Activated T-cell treated with anti-CD3 and anti-CD28 coated beads, Interleukin-2, amount 50 U/mL, for 4 hours (primary cell): Measurements from ENCODE around the gene GATA3. TPM values are rescaled to one million over a fixed set of nuclear protein-coding genes. Genes with fewer than 3 reads are reported as not detected.
"Not testable (repeated sequence)": the region's sequence is repeated elsewhere in the genome, so short reads cannot be mapped to it uniquely, and the experiment has no call there.

Source experiments
- ATAC-seq, 2 donors: fragments of 200-7000 bp; cut with Tn5 transposase; one replicate each; pipeline ENCODE4 v1.10.0; 2021
- DNase-seq: peaks from one replicate; pipeline ENCODE4 v3.0.0-alpha.2; 2020
- H3K27me3 Mint-ChIP-seq: one replicate; pipeline ENCODE4 v1.8.0; 2021; ENCODE audit warnings: low read depth, mixed read lengths
- H3K36me3 Mint-ChIP-seq: one replicate; pipeline ENCODE4 v1.8.0; 2022; ENCODE audit warnings: mixed read lengths; ENCODE audit not compliant: insufficient read depth
- H3K4me1 Mint-ChIP-seq: one replicate; pipeline ENCODE4 v1.8.0; 2021; ENCODE audit warnings: low read depth, mixed read lengths
- H3K4me3 Mint-ChIP-seq: one replicate; pipeline ENCODE4 v1.8.0; 2021; ENCODE audit warnings: mild to moderate bottlenecking, moderate library complexity, mixed read lengths
- H3K9me3 Mint-ChIP-seq: one replicate; pipeline ENCODE4 v1.8.0; 2021; ENCODE audit warnings: mixed read lengths
- total RNA-seq, 3 donors: library from RNA; stranded (reverse); gene quantifications; one replicate each; pipeline ENCODE4 v1.2.1, GENCODE V29; 2021

GATA3 gene
- total RNA-seq, result 10 to 100 TPM; 28.1 to 71.9 (median 42.1) TPM

DNA sequence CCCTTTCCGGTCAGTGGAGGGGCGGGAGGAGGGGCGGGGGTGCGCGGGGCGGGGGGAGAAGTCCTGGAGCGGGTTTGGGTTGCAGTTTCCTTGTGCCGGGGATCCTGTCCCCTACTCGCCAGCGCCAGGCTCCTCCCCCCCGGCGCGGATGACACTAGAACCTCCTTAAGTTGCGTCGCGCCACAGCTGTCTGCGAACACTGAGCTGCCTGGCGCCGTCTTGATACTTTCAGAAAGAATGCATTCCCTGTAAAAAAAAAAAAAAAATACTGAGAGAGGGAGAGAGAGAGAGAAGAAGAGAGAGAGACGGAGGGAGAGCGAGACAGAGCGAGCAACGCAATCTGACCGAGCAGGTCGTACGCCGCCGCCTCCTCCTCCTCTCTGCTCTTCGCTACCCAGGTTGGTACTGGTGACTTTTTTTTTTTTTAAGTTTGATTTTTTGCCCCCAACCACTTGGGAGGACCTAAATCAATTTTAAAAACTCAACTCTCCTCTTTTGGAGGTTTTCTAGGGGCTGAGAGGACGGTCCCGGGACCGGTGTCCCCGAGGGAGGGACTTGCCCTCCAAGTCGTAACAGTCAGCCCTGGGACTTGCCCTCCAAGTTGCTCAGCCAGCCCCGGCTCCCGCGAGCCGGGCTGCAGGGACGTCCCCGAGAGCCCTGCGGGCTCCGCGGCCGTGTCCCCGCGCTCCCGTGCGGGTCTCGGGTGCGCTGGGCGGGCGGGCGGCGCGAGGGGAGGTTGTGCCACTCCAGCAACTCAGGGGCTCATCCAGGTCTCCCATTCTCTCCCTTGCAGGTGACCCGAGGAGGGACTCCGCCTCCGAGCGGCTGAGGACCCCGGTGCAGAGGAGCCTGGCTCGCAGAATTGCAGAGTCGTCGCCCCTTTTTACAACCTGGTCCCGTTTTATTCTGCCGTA is at the start of gene GATA3:
Gene GATA3 (plus strand): TSS at position 195 of the 914 bp plus-strand sequence. CDS start 968 bp downstream, outside the sequence.
- Mint-ChIP-seq H3K4me3 (peak within 1 kb of the TSS; percentile 94), H3K4me1 (peaks cover 49% of the 10 kb centered on the region), H3K36me3 (peaks cover 6% of the 10 kb centered on the region), H3K9me3 (no peaks in the 10 kb centered on the region), H3K27me3 (peaks cover 19% of the 10 kb centered on the region)
- DNase-seq (peak; percentile 71), ATAC-seq (peak; percentile 49)

DNA sequence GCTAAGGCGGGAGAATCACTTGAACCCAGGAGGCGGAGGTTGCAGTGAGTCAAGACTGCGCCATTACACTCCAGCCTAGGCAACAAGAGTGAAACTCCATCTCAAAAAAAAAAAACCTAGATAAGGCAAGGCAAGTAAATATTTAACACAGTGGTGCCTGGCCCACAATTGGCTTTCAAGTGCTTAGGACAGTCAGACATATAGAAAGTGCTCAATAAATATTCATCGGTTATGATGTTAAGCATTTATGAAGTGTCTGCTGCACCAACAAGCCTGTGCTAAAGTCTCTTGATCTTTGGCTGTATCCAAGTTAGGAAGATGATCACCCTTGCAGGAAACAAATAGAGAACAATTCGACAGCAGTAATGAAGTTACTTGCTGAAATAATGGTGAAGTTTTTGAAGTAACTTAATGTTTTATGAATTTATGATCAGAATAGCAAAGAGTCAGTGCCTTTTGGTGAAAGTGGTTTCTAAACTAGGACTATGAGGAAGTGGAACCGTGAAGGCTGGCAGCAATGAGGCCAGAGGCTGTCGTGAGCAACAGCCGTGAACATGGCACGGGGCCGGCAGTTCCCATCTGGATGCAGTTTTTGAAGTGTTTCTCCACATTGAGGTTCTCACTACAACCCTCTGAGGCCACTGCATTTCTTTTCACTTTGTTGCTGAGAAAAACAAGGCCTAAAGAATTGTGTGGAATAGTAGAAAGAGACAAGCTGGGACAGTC is 48.1 kb upstream of the GATA3 start:
- DNase-seq, result no peak
- H3K36me3 Mint-ChIP-seq, result peaks cover 30% of the 10 kb centered on the region
- no peak overlapping the region for H3K4me3 Mint-ChIP-seq

DNA sequence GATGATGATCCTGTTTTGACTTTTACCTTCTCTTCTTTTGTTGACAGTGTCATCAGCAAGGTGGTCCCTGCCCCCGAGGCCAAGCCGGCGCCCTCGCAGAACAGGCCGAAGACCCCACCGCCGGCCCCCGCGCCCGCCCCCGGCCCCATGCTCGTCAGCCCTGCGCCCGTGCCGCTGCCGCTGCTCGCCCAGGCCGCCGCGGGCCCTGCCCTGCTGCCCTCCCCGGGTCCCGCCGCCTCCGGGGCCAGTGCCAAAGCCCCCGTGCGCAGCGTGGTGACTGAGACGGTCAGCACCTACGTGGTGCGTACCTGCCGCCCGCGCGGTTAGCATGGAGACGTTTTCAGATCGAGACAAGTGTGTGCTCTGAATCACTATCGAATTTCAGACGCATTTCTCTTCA is 45.5 kb upstream of the GATA3 start:
- Mint-ChIP-seq H3K9me3 (peaks cover 4% of the 10 kb centered on the region), H3K27me3 (no peaks in the 10 kb centered on the region), H3K4me3 (no peak overlapping the region), H3K36me3 (peaks cover 26% of the 10 kb centered on the region), H3K4me1 (no peaks in the 10 kb centered on the region)
- no peak for DNase-seq
- ATAC-seq, result no peak

More for the DNA sequence above, 48.1 kb upstream of the GATA3 start:
- Mint-ChIP-seq H3K4me1 (no peaks in the 10 kb centered on the region), H3K9me3 (peaks cover 22% of the 10 kb centered on the region), H3K27me3 (no peaks in the 10 kb centered on the region)
- no peak for ATAC-seq

DNA sequence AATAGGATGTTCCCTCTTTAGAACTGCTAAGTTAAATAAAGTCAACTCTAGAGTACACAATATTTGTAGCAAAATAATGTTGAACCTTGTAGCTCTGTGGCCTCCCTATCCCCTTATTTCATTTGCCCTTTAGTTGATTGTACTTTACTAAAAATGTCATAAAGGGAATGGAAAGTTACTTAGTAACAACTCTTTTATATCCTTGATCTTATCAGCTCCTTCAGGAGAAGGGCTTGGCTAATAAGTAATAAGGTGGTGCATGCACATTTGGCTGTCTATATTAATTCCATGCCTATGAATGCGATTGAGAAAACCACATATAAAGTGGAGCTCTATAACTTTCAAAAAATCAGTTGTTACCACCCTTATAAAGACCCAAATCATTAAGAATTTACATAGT is 41.5 kb upstream of the GATA3 start:
- DNase-seq (no peak), ATAC-seq (no peak)
- H3K27me3 Mint-ChIP-seq, result no peaks in the 10 kb centered on the region
- no peak overlapping the region for H3K4me3 Mint-ChIP-seq
- no peaks in the 10 kb centered on the region for H3K9me3 Mint-ChIP-seq
- no peaks in the 10 kb centered on the region for H3K4me1 Mint-ChIP-seq
- H3K36me3 Mint-ChIP-seq, result peaks cover 26% of the 10 kb centered on the region

DNA sequence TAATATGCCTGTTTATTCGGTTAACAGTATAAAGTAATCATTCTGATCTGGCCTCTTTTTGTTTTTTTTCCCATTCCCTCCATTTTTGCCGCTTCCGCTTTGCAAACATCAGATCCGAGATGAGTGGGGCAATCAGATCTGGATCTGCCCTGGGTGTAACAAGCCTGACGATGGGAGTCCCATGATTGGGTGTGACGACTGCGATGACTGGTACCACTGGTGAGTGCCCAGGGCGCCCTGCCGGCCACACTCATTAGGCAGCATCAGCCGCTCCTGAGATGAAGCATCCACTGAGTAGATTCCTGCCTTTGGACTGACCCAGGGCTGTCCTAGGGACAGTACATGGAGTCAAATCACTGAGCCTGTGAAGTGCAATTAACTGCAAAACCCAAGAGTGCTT is 40.9 kb upstream of the GATA3 start:
- Mint-ChIP-seq H3K4me3 (no peak overlapping the region), H3K27me3 (no peaks in the 10 kb centered on the region), H3K36me3 (peaks cover 26% of the 10 kb centered on the region), H3K9me3 (no peaks in the 10 kb centered on the region), H3K4me1 (no peaks in the 10 kb centered on the region)
- no peak for DNase-seq
- ATAC-seq, result no peak

DNA sequence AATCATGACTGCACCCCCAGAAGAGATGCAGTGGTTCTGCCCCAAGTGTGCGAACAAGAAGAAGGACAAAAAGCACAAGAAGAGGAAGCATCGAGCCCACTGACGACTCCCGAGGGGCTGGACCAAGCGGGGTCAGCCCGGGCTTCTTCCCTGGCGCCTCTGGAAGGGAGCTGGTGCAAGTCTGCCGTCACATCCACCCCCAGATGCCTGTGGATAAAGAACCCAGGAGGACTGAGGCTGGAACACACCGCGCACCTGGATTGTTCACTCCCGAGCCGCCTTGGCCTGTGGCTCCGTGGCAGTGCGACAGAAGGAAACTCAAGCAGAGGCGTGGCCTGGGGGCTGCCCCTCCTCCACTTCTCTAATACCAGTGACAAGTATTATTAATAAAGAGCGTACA is 39.8 kb upstream of the GATA3 start:
- Mint-ChIP-seq H3K4me3 (no peak overlapping the region), H3K36me3 (peaks cover 24% of the 10 kb centered on the region), H3K27me3 (no peaks in the 10 kb centered on the region), H3K9me3 (no peaks in the 10 kb centered on the region), H3K4me1 (no peaks in the 10 kb centered on the region)
- DNase-seq, result no peak
- ATAC-seq, result no peak

DNA sequence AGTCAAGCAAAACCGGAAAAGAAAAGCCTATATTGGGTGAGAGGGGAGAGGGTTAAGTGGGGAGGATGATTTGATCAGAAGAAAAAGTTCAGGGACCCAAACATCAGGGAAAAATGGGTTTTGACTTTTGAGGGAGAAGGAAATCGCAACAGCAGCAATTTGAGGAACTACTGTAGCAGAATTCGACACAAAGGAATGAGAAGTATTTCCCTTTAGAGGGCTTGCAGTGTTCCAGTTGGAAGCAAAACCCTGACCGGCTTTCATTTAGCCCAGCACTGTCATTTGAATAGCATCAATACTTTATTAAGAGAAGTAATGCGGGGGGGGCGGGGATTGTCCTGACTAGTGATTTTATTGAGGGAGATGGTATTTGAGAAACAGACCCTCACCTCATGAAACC is 37.2 kb upstream of the GATA3 start:
- Mint-ChIP-seq H3K36me3 (peaks cover 19% of the 10 kb centered on the region), H3K27me3 (peaks cover 3% of the 10 kb centered on the region), H3K4me3 (no peak overlapping the region), H3K4me1 (no peaks in the 10 kb centered on the region), H3K9me3 (no peaks in the 10 kb centered on the region)
- no peak for DNase-seq
- ATAC-seq, result no peak

DNA sequence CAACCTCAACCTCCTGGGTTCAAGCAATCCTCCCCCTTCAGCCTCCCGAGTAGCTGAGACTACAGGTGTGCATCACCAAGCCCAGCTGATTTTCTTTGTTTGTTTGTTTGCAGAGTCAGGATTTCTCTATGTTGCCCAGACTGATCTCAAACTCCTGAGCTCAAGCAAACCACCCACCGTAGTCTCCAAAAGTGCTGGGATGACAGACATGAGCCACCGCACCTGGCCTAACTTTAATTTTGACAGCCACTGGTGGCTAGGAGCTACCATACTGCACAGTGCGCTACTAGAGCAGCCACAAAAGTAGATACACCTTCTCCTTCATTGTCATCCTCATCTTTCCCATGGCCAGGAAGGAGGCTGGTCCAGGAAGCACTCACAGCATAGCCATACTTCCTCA is 31.2 kb upstream of the GATA3 start:
- H3K4me1 Mint-ChIP-seq, result peaks cover 5% of the 10 kb centered on the region
- peaks cover 16% of the 10 kb centered on the region for H3K27me3 Mint-ChIP-seq
- ATAC-seq (no peak), DNase-seq (no peak)
- no peak overlapping the region for H3K4me3 Mint-ChIP-seq
- no peaks in the 10 kb centered on the region for H3K36me3 Mint-ChIP-seq
- H3K9me3 Mint-ChIP-seq, result no peaks in the 10 kb centered on the region

DNA sequence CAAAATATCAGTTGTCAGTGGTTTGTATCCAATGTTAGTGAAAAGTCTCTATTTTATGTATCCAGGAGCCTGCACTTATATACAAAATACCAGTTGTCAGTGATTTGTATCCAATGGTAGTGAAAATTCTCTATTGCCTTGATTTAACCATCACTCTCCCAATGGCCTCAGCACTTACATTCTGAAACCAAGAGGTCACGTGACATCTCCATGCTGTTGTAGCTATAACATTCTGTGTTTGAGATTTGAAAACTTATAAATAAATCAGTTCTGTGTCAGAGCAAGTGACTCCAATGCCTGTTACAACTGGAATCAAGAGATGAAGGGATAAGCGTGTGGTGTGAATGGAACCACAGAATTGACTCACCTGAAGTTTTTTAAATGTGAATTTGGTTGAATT is 30.6 kb upstream of the GATA3 start:
- no peaks in the 10 kb centered on the region for H3K9me3 Mint-ChIP-seq
- ATAC-seq (no peak), DNase-seq (no peak)
- H3K4me3 Mint-ChIP-seq, result no peak overlapping the region
- peaks cover 16% of the 10 kb centered on the region for H3K27me3 Mint-ChIP-seq
- peaks cover 5% of the 10 kb centered on the region for H3K4me1 Mint-ChIP-seq
- H3K36me3 Mint-ChIP-seq, result no peaks in the 10 kb centered on the region

DNA sequence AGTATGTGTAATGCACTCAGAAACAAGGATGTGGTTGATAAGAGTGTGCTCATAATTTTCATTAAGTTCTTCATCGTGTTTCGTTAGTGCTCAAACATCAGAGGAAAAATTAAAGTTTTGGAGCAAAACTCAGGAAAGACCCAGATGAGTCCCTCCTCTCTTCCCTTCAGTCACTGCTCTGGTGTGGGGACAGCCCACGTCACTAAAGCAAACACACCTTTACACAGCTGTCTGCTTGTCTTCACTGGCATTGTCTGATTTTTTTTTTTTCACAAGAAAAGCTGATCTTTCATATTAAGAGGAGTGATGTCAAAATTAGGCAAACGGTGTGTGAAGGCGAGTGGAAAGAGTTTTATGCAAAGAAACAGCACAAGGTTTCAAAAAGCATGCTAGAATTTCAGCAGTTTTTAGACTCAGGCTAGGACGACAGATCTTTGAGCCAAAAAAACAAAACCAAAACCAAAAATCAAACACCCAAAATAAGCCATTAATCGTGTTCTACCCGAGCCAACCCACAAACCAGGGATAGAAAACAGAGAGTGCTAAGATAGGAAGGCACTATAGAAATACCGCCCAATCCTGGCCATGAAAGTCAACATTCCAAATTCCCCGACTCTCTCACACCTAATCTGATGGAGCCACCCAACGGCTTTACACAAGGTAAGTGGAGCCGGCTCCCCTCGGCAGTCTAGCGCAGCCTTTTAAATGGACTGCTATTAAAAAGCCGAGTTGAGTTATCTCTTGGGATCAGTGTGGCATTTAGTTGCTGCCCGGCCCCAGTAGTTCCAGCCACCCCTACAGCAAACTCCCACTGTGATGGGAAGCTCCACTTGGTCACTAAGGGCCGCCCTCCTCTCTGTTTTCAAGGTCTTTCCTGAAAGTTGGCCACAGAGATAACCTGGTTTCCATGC is 27.9 kb upstream of the GATA3 start:
- H3K27me3 Mint-ChIP-seq, result peaks cover 14% of the 10 kb centered on the region
- no peaks in the 10 kb centered on the region for H3K36me3 Mint-ChIP-seq
- H3K4me1 Mint-ChIP-seq, result peaks cover 5% of the 10 kb centered on the region
- no peaks in the 10 kb centered on the region for H3K9me3 Mint-ChIP-seq
- ATAC-seq (peak in 1 of 2 donors; percentile 18), DNase-seq (no peak)
- H3K4me3 Mint-ChIP-seq, result peak overlapping the region; percentile 77

DNA sequence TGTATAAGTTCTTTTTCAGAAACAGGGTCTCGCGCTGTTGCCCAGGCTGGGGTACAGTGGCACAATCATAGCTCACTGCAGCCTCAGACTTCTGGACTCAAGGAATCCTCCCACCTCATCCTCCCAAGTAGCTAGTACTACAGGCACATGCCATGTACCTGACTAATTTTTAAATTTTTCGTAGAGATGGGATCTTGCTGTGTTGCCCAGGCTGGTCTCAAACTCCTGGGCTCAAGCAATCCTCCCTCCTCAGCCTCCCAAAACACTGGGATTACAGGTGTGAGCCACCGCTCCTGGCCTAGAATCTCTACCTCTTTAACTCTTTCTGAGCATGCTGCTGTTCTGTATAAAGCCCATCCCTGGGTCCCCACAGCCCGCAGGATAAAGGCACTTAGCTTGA is 23.3 kb upstream of the GATA3 start:
- not testable (repeated sequence) for DNase-seq, H3K36me3 Mint-ChIP-seq, ATAC-seq, H3K4me3 Mint-ChIP-seq, H3K9me3 Mint-ChIP-seq
- Mint-ChIP-seq H3K4me1 (peaks cover 14% of the 10 kb centered on the region), H3K27me3 (peaks cover 41% of the 10 kb centered on the region)

DNA sequence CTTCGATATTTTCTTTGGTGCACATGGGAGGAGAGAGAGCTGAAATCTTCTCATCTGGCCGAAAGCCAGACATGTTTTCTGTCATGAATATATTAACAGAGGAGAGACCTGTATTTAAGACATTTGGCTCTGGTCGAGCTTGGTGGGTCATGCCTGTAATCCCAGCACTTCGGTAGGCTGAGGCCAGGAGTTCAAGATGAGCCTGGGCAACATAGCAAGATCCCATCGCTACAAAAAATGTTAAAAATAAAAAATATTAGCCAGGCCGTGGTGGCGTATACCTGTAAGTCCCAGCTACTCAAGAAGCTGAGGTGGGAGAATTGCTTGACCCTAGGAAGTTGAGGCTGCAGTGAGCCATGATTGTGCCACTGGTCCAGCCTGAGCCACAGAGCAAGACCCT is 21.9 kb upstream of the GATA3 start:
- peaks cover 48% of the 10 kb centered on the region for H3K27me3 Mint-ChIP-seq
- peaks cover 2% of the 10 kb centered on the region for H3K36me3 Mint-ChIP-seq
- no peaks in the 10 kb centered on the region for H3K9me3 Mint-ChIP-seq
- DNase-seq (no peak), ATAC-seq (no peak)
- peaks cover 15% of the 10 kb centered on the region for H3K4me1 Mint-ChIP-seq
- no peak overlapping the region for H3K4me3 Mint-ChIP-seq

DNA sequence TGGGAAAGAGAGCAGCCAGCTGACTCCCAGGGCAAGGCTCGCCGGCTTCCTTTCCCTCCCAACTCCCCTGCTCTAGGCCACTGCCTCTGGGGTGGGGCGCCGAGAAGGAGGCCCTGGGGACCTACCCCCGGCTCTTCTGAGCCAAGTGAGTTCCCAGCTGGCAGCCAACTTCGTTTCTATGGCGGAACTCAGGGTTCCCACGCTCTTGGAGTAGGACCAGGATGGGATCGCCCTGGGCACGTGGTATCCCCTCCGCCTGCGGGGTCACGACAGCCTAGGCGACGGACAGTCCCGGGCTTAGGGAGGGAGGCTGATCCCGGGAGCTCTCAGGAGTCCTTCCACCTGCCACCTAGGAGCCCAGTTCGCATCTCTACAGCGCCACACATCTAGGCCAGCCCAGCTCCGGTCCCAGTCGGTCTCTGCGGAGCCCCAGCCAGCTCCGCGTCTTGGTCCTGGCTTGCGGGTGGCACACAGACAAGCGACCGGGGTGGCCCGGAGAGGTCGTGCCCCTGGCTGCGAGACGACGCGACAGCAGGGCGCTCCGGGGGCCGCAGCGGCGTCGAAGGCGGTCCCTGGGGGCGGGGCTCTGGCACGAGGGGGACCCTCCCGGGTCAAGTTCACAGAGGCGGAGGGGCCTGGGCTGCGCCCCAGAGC is 20.5 kb upstream of the GATA3 start:
- Mint-ChIP-seq H3K27me3 (peaks cover 62% of the 10 kb centered on the region), H3K9me3 (peaks cover 8% of the 10 kb centered on the region), H3K4me1 (peaks cover 22% of the 10 kb centered on the region), H3K36me3 (peaks cover 2% of the 10 kb centered on the region), H3K4me3 (no peak overlapping the region)
- DNase-seq (no peak), ATAC-seq (peak in 1 of 2 donors; percentile 39)
